Measurements from ENCODE around the gene KIRREL1. TPM values are rescaled to one million over a fixed set of nuclear protein-coding genes. Genes with fewer than 3 reads are reported as not detected.

KIRREL1 gene
- total and polyA plus RNA-seq, 2 of the 13 experiments (the other 11 are each of a cell fraction or from before 2014, with no cell fraction given), result 0.02 to 0.03 TPM

- ChIA-PET CTCF (ENCODE audit: low intra/inter-chr PET ratio, low total read pairs) (no interaction called here), POLR2A (no interaction called here)
- Histone ChIP-seq H3K27ac (ENCODE audit: extremely low read length, insufficient read depth, low read length) (no peak overlapping the region), H3K4me3 (replicated peaks in 1 of 3; ENCODE audit: insufficient read depth in 1 of 3, low read depth in 2 of 3, low read length in 3 of 3) (no peak overlapping the region), H3K36me3 (replicated peaks in 1 of 2; ENCODE audit: control insufficient read depth in 1 of 2, insufficient read depth in 2 of 2, low read length in 2 of 2) (no peaks in the 10 kb centered on the region), H3K4me1 (ENCODE audit: insufficient read depth, low read length) (no peaks in the 10 kb centered on the region), H3K27me3 (ENCODE audit: control insufficient read depth in 1 of 2, insufficient read depth in 2 of 2, low read length in 2 of 2) (no peaks in the 10 kb centered on the region), H2AFZ (ENCODE audit: low read length) (no peak overlapping the region), H3K79me2 (ENCODE audit: insufficient read depth, low read length) (no peaks in the 10 kb centered on the region), H3K4me2 (ENCODE audit: low read depth, low read length) (no peak overlapping the region), H3K9me3 (ENCODE audit: low read length) (no peaks in the 10 kb centered on the region), H3K9ac (ENCODE audit: insufficient read depth, low read depth, low read length) (no peak overlapping the region), H4K20me1 (ENCODE audit: insufficient read depth, low read length) (no peaks in the 10 kb centered on the region)
- in situ Hi-C loops (cut with HindIII; ENCODE audit: extremely low pct_ligation_motif_present, low pct_unique_long_range_greater_than_20kb), result no loop called here
- BruUV-seq (replicated peaks), result no TSS peak
- FAIRE-seq (no peak), ATAC-seq (no peak), DNase-seq (ENCODE audit: low spot score) (no peak)
- intact Hi-C loops (cut with micrococcal nuclease; ENCODE audit: unreplicated experiment), result no loop called here
- TF ChIP-seq MYNN (CRISPR knock-in tag; IDR thresholded peaks at IDR 0.05; ENCODE audit: low read depth), result no peak
- no peak for TF ChIP-seq CBFB (CRISPR knock-in tag; IDR thresholded peaks at IDR 0.05)
- TF ChIP-seq ETV6 (CRISPR knock-in tag; conservative IDR thresholded peaks at IDR 0.05), result no peak
- TF ChIP-seq REST (IDR thresholded peaks at IDR 0.05; ENCODE audit: borderline replicate concordance in 1 of 2, low read depth in 1 of 2, low read length in 2 of 2), result no peak
- TF ChIP-seq ZNF280B (CRISPR knock-in tag; IDR thresholded peaks at IDR 0.05; ENCODE audit: borderline replicate concordance), result no peak
- TF ChIP-seq MAFK (conservative IDR thresholded peaks at IDR 0.05 in 1 of 2, IDR thresholded peaks at IDR 0.05 in 1 of 2; ENCODE audit: low read length in 2 of 2), result no peak
- TF ChIP-seq ZNF772 (CRISPR knock-in tag; IDR thresholded peaks at IDR 0.05), result no peak
- TF ChIP-seq ZC3H13 (CRISPR knock-in tag; IDR thresholded peaks at IDR 0.05), result no peak
- TF ChIP-seq ZNF572 (CRISPR knock-in tag; IDR thresholded peaks at IDR 0.05), result no peak
- no peak for TF ChIP-seq TEAD3 (CRISPR knock-in tag; optimal IDR thresholded peaks at IDR 0.05; ENCODE audit: borderline replicate concordance)
- TF ChIP-seq ZNF382 (CRISPR knock-in tag; IDR thresholded peaks at IDR 0.05; ENCODE audit: borderline replicate concordance), result no peak
- TF ChIP-seq NONO (IDR thresholded peaks at IDR 0.05), result no peak
- TF ChIP-seq NONO (CRISPR knock-in tag; conservative IDR thresholded peaks at IDR 0.05), result no peak
- no peak for TF ChIP-seq PCBP2 (optimal IDR thresholded peaks at IDR 0.05; ENCODE audit: low read depth, low read length, poor library complexity, severe bottlenecking)
- TF ChIP-seq KLF11 (CRISPR knock-in tag; IDR thresholded peaks at IDR 0.05), result no peak
- no peak for TF ChIP-seq SNAPC2 (CRISPR knock-in tag; IDR thresholded peaks at IDR 0.05)
- TF ChIP-seq ZNF720 (CRISPR knock-in tag; IDR thresholded peaks at IDR 0.05), result no peak
- TF ChIP-seq KDM3A (CRISPR knock-in tag; IDR thresholded peaks at IDR 0.05; ENCODE audit: low read depth), result no peak
- TF ChIP-seq TP53 (CRISPR knock-in tag; conservative IDR thresholded peaks at IDR 0.05), result no peak
These were observed 59.8 kb downstream of the KIRREL1 start for GRCh38 chr1:158053276-158053675.

Data from HepG2 (cell line).